CD4-positive, alpha-beta memory T cell (primary cell): ENCODE data around the gene MAPK9. TPM values are rescaled to one million over a fixed set of nuclear protein-coding genes. Genes with fewer than 3 reads are reported as not detected.

ENCODE experiments used
- CTCF ChIA-PET: fragments of 350-600 bp; sonication (Branson Sonifier 250); formaldehyde crosslinking; loops from one replicate; lab custom pipeline; 2021; ENCODE audit warnings: inconsistent platforms; ENCODE audit not compliant: partially characterized antibody; lab: Charles Lee
- POLR2A ChIA-PET: fragments of 350-600 bp; sonication (Branson Sonifier 250); formaldehyde crosslinking; loops from one replicate; lab custom pipeline; 2021; ENCODE audit not compliant: partially characterized antibody; lab: Charles Lee
- DNase-seq, 5 donors: peaks; one replicate each; pipeline versions ENCODE4 v3.0.0 to v3.0.0-alpha.2; 2020 to 2022; ENCODE audit warnings: mixed read lengths in 1 of 5
- H3K27ac ChIP-seq: one replicate; pipeline ENCODE4 v1.7.0; 2013; ENCODE audit warnings: low read depth, low read length
- H3K27me3 ChIP-seq: 2 replicates; pipeline ENCODE4 v1.7.0; 2013; ENCODE audit warnings: mild to moderate bottlenecking, low read length, moderate library complexity; ENCODE audit not compliant: insufficient read depth
- H3K36me3 ChIP-seq: 2 replicates; pipeline ENCODE4 v1.7.0; 2013; ENCODE audit warnings: mild to moderate bottlenecking, low read length, moderate library complexity; ENCODE audit not compliant: insufficient read depth
- H3K4me1 ChIP-seq: 2 replicates; pipeline ENCODE4 v1.7.0; 2013; ENCODE audit warnings: mild to moderate bottlenecking, low read length, moderate library complexity; ENCODE audit not compliant: insufficient read depth
- H3K4me3 ChIP-seq, 2 donors: one replicate each; pipeline ENCODE4 v1.7.0; 2013; ENCODE audit warnings: low read length in 2 of 2, mild to moderate bottlenecking in 1 of 2
- H3K9me3 ChIP-seq, 2 donors: one replicate each; pipeline ENCODE4 v1.7.0; 2013; ENCODE audit warnings: low read length in 2 of 2, control low read depth in 1 of 2; ENCODE audit not compliant: control insufficient read depth in 1 of 2
- H3K27ac Mint-ChIP-seq, 7 donors: one replicate each; pipeline ENCODE4 v1.8.0; 2020 to 2021; ENCODE audit warnings: mixed read lengths in 7 of 7, mild to moderate bottlenecking in 6 of 7, inconsistent platforms in 3 of 7, moderate library complexity in 3 of 7
- H3K27me3 Mint-ChIP-seq, 2 donors: one replicate each; pipeline ENCODE4 v1.8.0; 2020 to 2021; ENCODE audit warnings: mixed read lengths in 2 of 2
- H3K36me3 Mint-ChIP-seq, 2 donors: one replicate each; pipeline ENCODE4 v1.8.0; 2020 to 2021; ENCODE audit warnings: mixed read lengths in 2 of 2, inconsistent platforms in 1 of 2, mild to moderate bottlenecking in 1 of 2
- H3K4me1 Mint-ChIP-seq, 4 donors: one replicate each; pipeline ENCODE4 v1.8.0; 2020 to 2021; ENCODE audit warnings: mixed read lengths in 4 of 4, mild to moderate bottlenecking in 1 of 4
- H3K4me3 Mint-ChIP-seq, 8 donors: one replicate each; pipeline ENCODE4 v1.8.0; 2020 to 2021; ENCODE audit warnings: mixed read lengths in 8 of 8, mild to moderate bottlenecking in 7 of 8, moderate library complexity in 6 of 8, inconsistent platforms in 3 of 8
- H3K9me3 Mint-ChIP-seq, 8 donors: one replicate each; pipeline ENCODE4 v1.8.0; 2020 to 2021; ENCODE audit warnings: mixed read lengths in 8 of 8, mild to moderate bottlenecking in 5 of 8, inconsistent platforms in 3 of 8, moderate library complexity in 1 of 8
- intact Hi-C: fragments of 100-400 bp; cut with micrococcal nuclease; formaldehyde crosslinking; loops from one replicate; pipeline ENCODE4 v1.15.1; 2023
- polyA plus RNA-seq, 2 donors: library from polyadenylated mRNA; unstranded; fragments of 300-500 nt; fragmentation: Illumina TruSeq; gene quantifications; one replicate each; pipeline ENCODE4 v1.2.3, GENCODE V29; 2021
- total RNA-seq, 2 experiments: library from RNA; stranded (reverse); gene quantifications; one replicate each; pipeline ENCODE4 v1.2.3, GENCODE V29; 2021

The MAPK9 gene
- total and polyA plus RNA-seq, 4 experiments from 2014 or later, result 21.8 to 39.1 (median 35.1) TPM

- peaks cover 14% of the 10 kb centered on the region for H3K36me3 ChIP-seq
- no peak overlapping the region for H3K27ac Mint-ChIP-seq
- no peaks in the 10 kb centered on the region for H3K27me3 Mint-ChIP-seq
- H3K36me3 Mint-ChIP-seq, result peaks cover 68 to 80% of the 10 kb centered on the region in 2 donors
- DNase-seq, result no peak
- H3K27me3 ChIP-seq, result no peaks in the 10 kb centered on the region
- H3K9me3 ChIP-seq, result peaks cover 0 to 17% of the 10 kb centered on the region in 2 donors
- peaks cover 0 to 3% (median 0%) of the 10 kb centered on the region in 4 donors for H3K4me1 Mint-ChIP-seq
- intact Hi-C loops, result no loop called here
- H3K27ac ChIP-seq, result no peak overlapping the region
- H3K4me1 ChIP-seq, result no peaks in the 10 kb centered on the region
- H3K4me3 ChIP-seq, result no peak overlapping the region
- H3K4me3 Mint-ChIP-seq, result no peak overlapping the region
- H3K9me3 Mint-ChIP-seq, result peaks cover 0 to 57% (median 41%) of the 10 kb centered on the region in 8 donors
- CTCF ChIA-PET, result interaction anchor here (0.9 kb wide), 1 partner anchor 41 kb away, joined by 3 read pairs; no protein-coding TSS in a partner anchor
- POLR2A ChIA-PET, result no interaction called here
These were observed 17.2 kb downstream of the MAPK9 start for GRCh38 chr5:180274695-180275094.

DNA sequence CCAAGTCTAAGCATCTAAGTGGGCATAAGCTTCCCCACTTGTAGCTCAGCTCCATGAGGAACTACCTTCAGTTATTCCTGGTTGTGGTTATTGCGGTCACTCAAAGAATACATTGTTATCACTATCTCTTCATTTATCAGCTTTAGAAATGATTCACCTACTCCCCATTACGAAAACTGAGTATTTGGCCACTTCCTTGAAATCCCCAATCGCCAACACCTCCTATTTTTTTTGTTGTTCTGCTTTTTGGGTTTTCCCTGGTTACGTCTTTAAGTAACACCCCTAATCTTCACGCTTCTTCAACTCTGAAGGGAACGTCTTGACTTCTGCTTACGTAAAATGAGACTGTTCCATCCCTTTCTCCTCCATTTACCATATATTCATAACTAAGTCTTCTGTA is 20.7 kb downstream of the MAPK9 start:
- DNase-seq, result no peak
- intact Hi-C loops, result no loop called here
- H3K27ac ChIP-seq, result no peak overlapping the region
- CTCF ChIA-PET, result interaction anchor here (1.9 kb wide), 1 partner anchor 57 kb away, joined by 6 read pairs; no protein-coding TSS in a partner anchor
- Mint-ChIP-seq H3K9me3 (peaks cover 0 to 73% (median 51%) of the 10 kb centered on the region in 8 donors), H3K36me3 (peaks cover 69 to 81% of the 10 kb centered on the region in 2 donors), H3K27me3 (no peaks in the 10 kb centered on the region), H3K4me3 (peak overlapping the region in 1 of 8 donors; percentile 18), H3K4me1 (no peaks in the 10 kb centered on the region), H3K27ac (no peak overlapping the region)
- H3K27me3 ChIP-seq, result no peaks in the 10 kb centered on the region
- H3K36me3 ChIP-seq, result no peaks in the 10 kb centered on the region
- H3K4me3 ChIP-seq, result no peak overlapping the region
- POLR2A ChIA-PET, result no interaction called here
- no peaks in the 10 kb centered on the region for H3K4me1 ChIP-seq
- H3K9me3 ChIP-seq, result peaks cover 0 to 24% of the 10 kb centered on the region in 2 donors

- no peak overlapping the region for H3K27ac Mint-ChIP-seq
- no peaks in the 10 kb centered on the region for H3K27me3 ChIP-seq
- no peak overlapping the region for H3K4me3 ChIP-seq
- H3K4me1 Mint-ChIP-seq, result peaks cover 0 to 1% (median 0%) of the 10 kb centered on the region in 4 donors
- H3K36me3 ChIP-seq, result peaks cover 35% of the 10 kb centered on the region
- ChIA-PET CTCF (no interaction called here), POLR2A (no interaction called here)
- no peak overlapping the region for H3K4me3 Mint-ChIP-seq
- H3K27ac ChIP-seq, result no peak overlapping the region
- peaks cover 5 to 100% (median 87%) of the 10 kb centered on the region in 8 donors for H3K9me3 Mint-ChIP-seq
- H3K36me3 Mint-ChIP-seq, result peaks cover 84 to 96% of the 10 kb centered on the region in 2 donors
- intact Hi-C loops, result no loop called here
- no peak for DNase-seq
- peaks cover 16 to 64% of the 10 kb centered on the region in 2 donors for H3K9me3 ChIP-seq
- no peaks in the 10 kb centered on the region for H3K4me1 ChIP-seq
- no peaks in the 10 kb centered on the region for H3K27me3 Mint-ChIP-seq
These were observed 32.6 kb downstream of the MAPK9 start for GRCh38 chr5:180259260-180259611.

DNA sequence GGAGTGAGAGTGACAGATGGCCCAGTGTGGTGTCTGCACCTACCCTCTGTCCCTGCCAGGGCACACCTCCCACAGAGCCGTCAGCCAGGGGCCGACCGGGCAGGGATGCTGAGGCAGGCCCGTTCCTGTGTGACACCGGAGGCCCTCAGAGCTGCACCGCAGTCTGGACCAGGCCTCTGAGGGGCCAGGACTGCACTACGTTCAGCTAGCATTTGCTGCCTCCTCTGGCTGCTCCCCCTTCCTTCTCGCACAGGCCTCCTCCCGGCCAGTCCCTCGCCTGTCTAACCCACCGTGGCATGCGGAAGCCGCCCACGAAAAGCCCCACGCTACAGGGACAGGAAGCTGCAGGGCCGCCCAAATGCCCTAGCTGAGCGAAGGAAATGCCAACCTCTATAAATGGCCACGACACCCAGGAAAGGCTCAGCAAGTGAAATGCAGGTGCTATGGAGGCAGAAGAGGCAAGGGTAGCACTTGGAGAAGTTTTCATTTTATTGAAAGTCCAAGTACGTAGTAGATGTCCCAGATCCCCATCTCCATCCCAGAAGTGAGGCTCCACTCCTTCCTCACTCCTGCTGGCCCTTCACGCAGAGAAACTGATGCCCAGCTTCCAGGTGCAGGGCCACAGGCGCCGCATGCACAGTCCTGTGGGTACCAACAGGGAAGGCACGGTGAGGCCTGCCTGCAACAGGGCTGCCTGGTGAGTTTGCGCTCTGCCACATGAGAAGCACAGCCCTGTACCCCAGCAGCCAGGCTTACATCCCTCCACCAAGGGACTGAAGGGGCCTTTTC is 38.7 kb downstream of the MAPK9 start:
- Histone ChIP-seq H3K27ac (no peak overlapping the region), H3K36me3 (peaks cover 17% of the 10 kb centered on the region), H3K27me3 (no peaks in the 10 kb centered on the region), H3K4me1 (no peaks in the 10 kb centered on the region), H3K4me3 (no peak overlapping the region), H3K9me3 (peaks cover 4 to 51% of the 10 kb centered on the region in 2 donors)
- ChIA-PET POLR2A (no interaction called here), CTCF (no interaction called here)
- Mint-ChIP-seq H3K4me3 (no peak overlapping the region), H3K27me3 (no peaks in the 10 kb centered on the region), H3K4me1 (no peaks in the 10 kb centered on the region), H3K36me3 (peaks cover 76 to 96% of the 10 kb centered on the region in 2 donors), H3K9me3 (peaks cover 2 to 96% (median 82%) of the 10 kb centered on the region in 8 donors), H3K27ac (no peak overlapping the region)
- DNase-seq, result no peak
- intact Hi-C loops, result no loop called here

GRCh38 chr5:180251887-180252286 is 40.0 kb downstream of the MAPK9 start:
- no peak overlapping the region for H3K4me3 ChIP-seq
- peaks cover 24% of the 10 kb centered on the region for H3K36me3 ChIP-seq
- H3K27me3 Mint-ChIP-seq, result no peaks in the 10 kb centered on the region
- H3K27ac ChIP-seq, result no peak overlapping the region
- ChIA-PET CTCF (interaction anchor here (0.9 kb wide), 1 partner anchor 12 kb away, joined by 3 read pairs; no protein-coding TSS in a partner anchor), POLR2A (no interaction called here)
- no peak overlapping the region for H3K4me3 Mint-ChIP-seq
- peaks cover 76 to 96% of the 10 kb centered on the region in 2 donors for H3K36me3 Mint-ChIP-seq
- no peaks in the 10 kb centered on the region for H3K4me1 Mint-ChIP-seq
- no peaks in the 10 kb centered on the region for H3K4me1 ChIP-seq
- H3K9me3 ChIP-seq, result peaks cover 0 to 37% of the 10 kb centered on the region in 2 donors
- intact Hi-C loops, result no loop called here
- H3K27me3 ChIP-seq, result no peaks in the 10 kb centered on the region
- H3K9me3 Mint-ChIP-seq, result peaks cover 0 to 96% (median 78%) of the 10 kb centered on the region in 8 donors
- DNase-seq, result no peak
- no peak overlapping the region for H3K27ac Mint-ChIP-seq

DNA sequence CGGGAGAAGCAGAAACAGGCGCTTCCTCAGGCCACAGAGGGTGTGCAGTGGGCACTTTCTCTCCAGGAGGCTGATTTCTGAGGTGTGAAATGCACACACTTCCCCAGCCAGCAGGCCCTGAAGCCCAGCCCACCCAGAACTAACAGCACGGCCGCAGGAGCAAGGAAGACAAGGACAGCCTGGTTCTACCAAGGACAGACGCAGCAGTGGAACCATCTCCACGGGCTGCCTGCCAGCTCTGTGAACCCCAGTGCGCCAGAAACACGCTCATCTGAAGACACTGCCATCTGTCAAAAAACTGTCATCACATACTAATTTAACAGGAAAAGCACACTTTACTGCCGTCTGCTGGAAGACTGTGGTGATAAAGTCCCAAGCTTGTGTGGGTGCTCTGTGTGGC is 40.7 kb downstream of the MAPK9 start:
- no peaks in the 10 kb centered on the region for H3K4me1 Mint-ChIP-seq
- no peaks in the 10 kb centered on the region for H3K4me1 ChIP-seq
- ChIA-PET CTCF (interaction anchor here (0.9 kb wide), 1 partner anchor 12 kb away, joined by 3 read pairs; no protein-coding TSS in a partner anchor), POLR2A (no interaction called here)
- peaks cover 0 to 95% (median 82%) of the 10 kb centered on the region in 8 donors for H3K9me3 Mint-ChIP-seq
- H3K27ac Mint-ChIP-seq, result no peak overlapping the region
- no peak overlapping the region for H3K4me3 ChIP-seq
- H3K4me3 Mint-ChIP-seq, result no peak overlapping the region
- no peaks in the 10 kb centered on the region for H3K27me3 Mint-ChIP-seq
- H3K27ac ChIP-seq, result no peak overlapping the region
- H3K9me3 ChIP-seq, result peaks cover 0 to 31% of the 10 kb centered on the region in 2 donors
- H3K36me3 Mint-ChIP-seq, result peaks cover 78 to 96% of the 10 kb centered on the region in 2 donors
- intact Hi-C loops, result no loop called here
- H3K27me3 ChIP-seq, result no peaks in the 10 kb centered on the region
- H3K36me3 ChIP-seq, result peaks cover 24% of the 10 kb centered on the region
- no peak for DNase-seq

DNA sequence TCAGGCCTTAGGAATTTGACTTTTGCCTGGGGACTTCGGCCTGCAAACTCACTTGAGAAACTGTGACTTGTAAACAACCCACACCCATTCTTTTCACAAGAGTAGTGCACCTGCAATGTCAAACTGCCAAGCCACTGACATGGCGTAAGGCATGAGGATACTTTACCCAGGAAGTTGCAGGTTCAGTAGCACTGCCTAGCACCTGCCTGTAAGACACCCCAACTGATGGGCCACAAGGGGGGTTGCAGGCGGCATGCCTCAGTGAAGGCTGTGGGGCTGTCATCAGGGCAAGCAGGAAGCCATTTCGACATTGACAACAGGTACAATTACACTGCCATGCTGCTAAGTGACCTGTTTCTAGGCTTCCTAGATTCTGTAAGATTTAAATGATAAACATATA is 41.6 kb downstream of the MAPK9 start:
- Mint-ChIP-seq H3K4me1 (no peaks in the 10 kb centered on the region), H3K9me3 (peaks cover 0 to 92% (median 76%) of the 10 kb centered on the region in 8 donors), H3K27me3 (no peaks in the 10 kb centered on the region), H3K36me3 (peaks cover 78 to 91% of the 10 kb centered on the region in 2 donors), H3K27ac (no peak overlapping the region), H3K4me3 (no peak overlapping the region)
- H3K27ac ChIP-seq, result no peak overlapping the region
- no peak for DNase-seq
- H3K4me1 ChIP-seq, result no peaks in the 10 kb centered on the region
- H3K4me3 ChIP-seq, result no peak overlapping the region
- intact Hi-C loops, result no loop called here
- no peaks in the 10 kb centered on the region for H3K27me3 ChIP-seq
- POLR2A ChIA-PET, result no interaction called here
- peaks cover 0 to 28% of the 10 kb centered on the region in 2 donors for H3K9me3 ChIP-seq
- H3K36me3 ChIP-seq, result peaks cover 24% of the 10 kb centered on the region
- CTCF ChIA-PET, result no interaction called here
